Measurements from ENCODE around the gene C1GALT1C1. TPM values are rescaled to one million over a fixed set of nuclear protein-coding genes. Genes with fewer than 3 reads are reported as not detected.
"Not testable (repeated sequence)": the region's sequence is repeated elsewhere in the genome, so short reads cannot be mapped to it uniquely, and the experiment has no call there.

C1GALT1C1 gene
- polyA plus RNA-seq, 1 donor from 2014 or later: 26.6 TPM

DNA sequence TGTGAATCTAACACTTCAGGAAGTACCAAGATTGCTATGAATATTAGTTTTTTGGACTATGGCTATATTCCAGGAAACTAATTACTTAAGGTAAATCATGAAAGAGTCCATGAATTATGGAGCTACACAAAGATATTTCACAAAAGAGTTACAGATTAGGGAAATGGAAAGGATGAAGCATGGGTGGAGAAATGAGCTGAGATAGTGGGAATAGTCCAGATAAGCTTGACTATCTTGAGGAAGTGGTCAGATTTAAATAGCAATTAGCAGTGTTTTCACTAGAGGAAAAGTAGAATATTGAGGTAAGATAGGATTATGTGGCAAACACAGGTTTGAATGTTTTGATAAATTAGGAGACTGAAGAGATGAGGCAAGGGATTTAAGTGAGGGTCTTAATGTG, 42.1 kb upstream of the C1GALT1C1 start:
- Histone ChIP-seq H3K36me3 (ENCODE audit: insufficient read depth, low read length) (no peaks in the 10 kb centered on the region), H3F3A (ENCODE audit: insufficient read depth, low read length, poor library complexity, severe bottlenecking) (no peaks in the 10 kb centered on the region), H3K9me3 (ENCODE audit: low read length) (no peaks in the 10 kb centered on the region), H4K20me1 (ENCODE audit: insufficient read depth) (no peaks in the 10 kb centered on the region), H3K9ac (ENCODE audit: low read length) (no peak overlapping the region), H3K4me2 (ENCODE audit: low read length) (no peak overlapping the region), H2AFZ (ENCODE audit: low read depth, low read length) (no peak overlapping the region), H3K27ac (ENCODE audit: low read length) (no peak overlapping the region), H3K4me3 (ENCODE audit: low read length) (no peak overlapping the region), H3K9me2 (ENCODE audit: insufficient read depth, low read length) (no peaks in the 10 kb centered on the region), H3K79me2 (replicated peaks; ENCODE audit: insufficient read depth, low read length) (no peaks in the 10 kb centered on the region), H3K27me3 (ENCODE audit: insufficient read depth, low read depth, low read length) (no peaks in the 10 kb centered on the region)
- TF ChIP-seq TAF1 (IDR thresholded peaks at IDR 0.05; ENCODE audit: low read depth) (no peak), EZH2 (IDR thresholded peaks at IDR 0.05; ENCODE audit: borderline replicate concordance, insufficient read depth, low read length, poor library complexity, severe bottlenecking) (no peak), EP300 (conservative IDR thresholded peaks at IDR 0.05; ENCODE audit: poor library complexity, severe bottlenecking) (no peak), POLR2AphosphoS5 (IDR thresholded peaks at IDR 0.05) (no peak), RAD21 (conservative IDR thresholded peaks at IDR 0.05) (no peak)

DNA sequence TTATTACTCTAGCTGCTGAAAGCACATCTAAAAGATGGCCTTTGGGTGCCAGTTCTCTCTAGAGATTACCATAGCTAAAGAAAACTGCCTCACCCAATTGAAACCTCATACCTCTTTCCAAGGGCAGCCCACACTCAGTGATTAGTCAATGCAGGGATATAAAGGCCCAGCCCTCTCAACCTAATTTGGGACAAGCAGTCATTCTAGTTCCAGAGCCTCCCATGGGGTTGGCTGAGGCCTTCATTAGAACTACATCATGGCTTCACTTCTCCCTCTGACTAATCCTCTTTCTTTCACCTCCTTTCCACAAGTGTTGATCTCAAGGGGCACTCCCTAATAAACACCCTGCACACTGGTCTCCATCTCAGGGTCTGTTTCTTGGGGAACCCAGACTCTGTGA, 38.5 kb upstream of the C1GALT1C1 start:
- Histone ChIP-seq H3K9me2 (ENCODE audit: insufficient read depth, low read length) (no peaks in the 10 kb centered on the region), H3F3A (ENCODE audit: insufficient read depth, low read length, poor library complexity, severe bottlenecking) (no peaks in the 10 kb centered on the region), H3K36me3 (ENCODE audit: insufficient read depth, low read length) (no peaks in the 10 kb centered on the region), H4K20me1 (ENCODE audit: insufficient read depth) (no peaks in the 10 kb centered on the region), H3K27me3 (ENCODE audit: insufficient read depth, low read depth, low read length) (no peaks in the 10 kb centered on the region), H3K4me3 (ENCODE audit: low read length) (no peak overlapping the region), H3K9me3 (ENCODE audit: low read length) (no peaks in the 10 kb centered on the region), H3K27ac (ENCODE audit: low read length) (no peak overlapping the region), H2AFZ (ENCODE audit: low read depth, low read length) (no peak overlapping the region), H3K9ac (ENCODE audit: low read length) (no peak overlapping the region), H3K79me2 (replicated peaks; ENCODE audit: insufficient read depth, low read length) (no peaks in the 10 kb centered on the region), H3K4me2 (ENCODE audit: low read length) (no peak overlapping the region)
- TF ChIP-seq, protein P1, sequence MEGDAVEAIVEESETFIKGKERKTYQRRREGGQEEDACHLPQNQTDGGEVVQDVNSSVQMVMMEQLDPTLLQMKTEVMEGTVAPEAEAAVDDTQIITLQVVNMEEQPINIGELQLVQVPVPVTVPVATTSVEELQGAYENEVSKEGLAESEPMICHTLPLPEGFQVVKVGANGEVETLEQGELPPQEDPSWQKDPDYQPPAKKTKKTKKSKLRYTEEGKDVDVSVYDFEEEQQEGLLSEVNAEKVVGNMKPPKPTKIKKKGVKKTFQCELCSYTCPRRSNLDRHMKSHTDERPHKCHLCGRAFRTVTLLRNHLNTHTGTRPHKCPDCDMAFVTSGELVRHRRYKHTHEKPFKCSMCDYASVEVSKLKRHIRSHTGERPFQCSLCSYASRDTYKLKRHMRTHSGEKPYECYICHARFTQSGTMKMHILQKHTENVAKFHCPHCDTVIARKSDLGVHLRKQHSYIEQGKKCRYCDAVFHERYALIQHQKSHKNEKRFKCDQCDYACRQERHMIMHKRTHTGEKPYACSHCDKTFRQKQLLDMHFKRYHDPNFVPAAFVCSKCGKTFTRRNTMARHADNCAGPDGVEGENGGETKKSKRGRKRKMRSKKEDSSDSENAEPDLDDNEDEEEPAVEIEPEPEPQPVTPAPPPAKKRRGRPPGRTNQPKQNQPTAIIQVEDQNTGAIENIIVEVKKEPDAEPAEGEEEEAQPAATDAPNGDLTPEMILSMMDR (IDR thresholded peaks at IDR 0.05; ENCODE audit: poor library complexity, severe bottlenecking): no peak
- TF ChIP-seq EZH2 (IDR thresholded peaks at IDR 0.05; ENCODE audit: borderline replicate concordance, insufficient read depth, low read length, poor library complexity, severe bottlenecking) (no peak), RAD21 (conservative IDR thresholded peaks at IDR 0.05) (no peak), SMC3 (conservative IDR thresholded peaks at IDR 0.05; ENCODE audit: poor library complexity) (no peak), TAF1 (IDR thresholded peaks at IDR 0.05; ENCODE audit: low read depth) (no peak), POLR2AphosphoS5 (IDR thresholded peaks at IDR 0.05) (no peak), MXI1 (conservative IDR thresholded peaks at IDR 0.05; ENCODE audit: poor library complexity, severe bottlenecking) (no peak), EP300 (conservative IDR thresholded peaks at IDR 0.05; ENCODE audit: poor library complexity, severe bottlenecking) (no peak)
- TF ChIP-seq, protein P2, sequence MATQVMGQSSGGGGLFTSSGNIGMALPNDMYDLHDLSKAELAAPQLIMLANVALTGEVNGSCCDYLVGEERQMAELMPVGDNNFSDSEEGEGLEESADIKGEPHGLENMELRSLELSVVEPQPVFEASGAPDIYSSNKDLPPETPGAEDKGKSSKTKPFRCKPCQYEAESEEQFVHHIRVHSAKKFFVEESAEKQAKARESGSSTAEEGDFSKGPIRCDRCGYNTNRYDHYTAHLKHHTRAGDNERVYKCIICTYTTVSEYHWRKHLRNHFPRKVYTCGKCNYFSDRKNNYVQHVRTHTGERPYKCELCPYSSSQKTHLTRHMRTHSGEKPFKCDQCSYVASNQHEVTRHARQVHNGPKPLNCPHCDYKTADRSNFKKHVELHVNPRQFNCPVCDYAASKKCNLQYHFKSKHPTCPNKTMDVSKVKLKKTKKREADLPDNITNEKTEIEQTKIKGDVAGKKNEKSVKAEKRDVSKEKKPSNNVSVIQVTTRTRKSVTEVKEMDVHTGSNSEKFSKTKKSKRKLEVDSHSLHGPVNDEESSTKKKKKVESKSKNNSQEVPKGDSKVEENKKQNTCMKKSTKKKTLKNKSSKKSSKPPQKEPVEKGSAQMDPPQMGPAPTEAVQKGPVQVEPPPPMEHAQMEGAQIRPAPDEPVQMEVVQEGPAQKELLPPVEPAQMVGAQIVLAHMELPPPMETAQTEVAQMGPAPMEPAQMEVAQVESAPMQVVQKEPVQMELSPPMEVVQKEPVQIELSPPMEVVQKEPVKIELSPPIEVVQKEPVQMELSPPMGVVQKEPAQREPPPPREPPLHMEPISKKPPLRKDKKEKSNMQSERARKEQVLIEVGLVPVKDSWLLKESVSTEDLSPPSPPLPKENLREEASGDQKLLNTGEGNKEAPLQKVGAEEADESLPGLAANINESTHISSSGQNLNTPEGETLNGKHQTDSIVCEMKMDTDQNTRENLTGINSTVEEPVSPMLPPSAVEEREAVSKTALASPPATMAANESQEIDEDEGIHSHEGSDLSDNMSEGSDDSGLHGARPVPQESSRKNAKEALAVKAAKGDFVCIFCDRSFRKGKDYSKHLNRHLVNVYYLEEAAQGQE (IDR thresholded peaks at IDR 0.05; ENCODE audit: borderline replicate concordance): no peak

DNA sequence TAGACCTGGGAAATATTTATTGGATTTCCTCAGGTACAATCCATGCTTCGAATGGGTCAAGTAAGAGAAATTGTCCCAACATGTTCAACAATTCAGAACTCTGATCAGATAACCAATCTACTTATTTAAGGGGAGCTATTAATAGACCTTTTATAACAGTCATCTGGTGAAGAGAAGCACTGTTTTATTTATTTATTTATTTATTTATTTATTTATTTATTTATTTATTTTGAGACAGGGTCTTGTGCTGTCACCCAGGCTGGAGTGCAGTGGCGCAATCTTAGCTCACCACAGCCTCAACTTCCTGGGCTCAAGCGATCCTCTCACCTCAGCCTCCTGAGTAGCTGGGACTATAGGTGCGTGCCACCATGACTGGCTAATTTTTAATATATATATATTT, 34.7 kb upstream of the C1GALT1C1 start:
- H3K9me3 ChIP-seq (ENCODE audit: low read length); H3K9me2 ChIP-seq (ENCODE audit: insufficient read depth, low read length); H4K20me1 ChIP-seq (ENCODE audit: insufficient read depth): not testable (repeated sequence)

More for the DNA sequence above, 34.7 kb upstream of the C1GALT1C1 start:
- H3K27ac ChIP-seq (ENCODE audit: low read length); H3K36me3 ChIP-seq (ENCODE audit: insufficient read depth, low read length); H3K4me2 ChIP-seq (ENCODE audit: low read length); H3K9ac ChIP-seq (ENCODE audit: low read length); H3K79me2 ChIP-seq (replicated peaks; ENCODE audit: insufficient read depth, low read length); H2AFZ ChIP-seq (ENCODE audit: low read depth, low read length); H3F3A ChIP-seq (ENCODE audit: insufficient read depth, low read length, poor library complexity, severe bottlenecking); H3K4me3 ChIP-seq (ENCODE audit: low read length); H3K27me3 ChIP-seq (ENCODE audit: insufficient read depth, low read depth, low read length): not testable (repeated sequence)

Measured in neural cell (in vitro differentiated cells).